ENCODE measurements around the gene APIP. TPM values are rescaled to one million over a fixed set of nuclear protein-coding genes. Genes with fewer than 3 reads are reported as not detected.

Gene APIP
- total RNA-seq, 1 donor from 2014 or later: 16.5 TPM

DNA sequence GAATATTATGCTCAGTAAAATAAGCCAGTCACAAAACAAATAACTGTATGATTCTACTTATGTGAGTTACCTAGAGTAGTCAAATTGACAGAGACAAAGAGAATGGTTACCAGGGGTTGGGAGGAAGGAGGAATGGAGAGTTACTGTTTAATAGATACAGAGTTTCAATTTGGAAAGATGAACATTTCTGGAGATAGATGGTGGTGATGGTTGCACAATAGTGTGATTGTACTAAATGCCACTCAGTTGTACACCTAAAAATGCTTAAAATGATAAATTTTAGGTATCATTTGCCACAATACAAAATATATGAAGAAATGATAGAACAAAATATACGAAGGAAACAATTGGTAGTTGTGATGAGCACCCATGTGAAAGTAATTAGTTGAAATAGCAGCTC lies 43.6 kb upstream of the APIP start:
- no peak overlapping the region for H3K4me3 ChIP-seq (ENCODE audit: low read depth, low read length)
- H3K27me3 ChIP-seq (ENCODE audit: control insufficient read depth, insufficient read depth, low read length): no peaks in the 10 kb centered on the region
- TF ChIP-seq, protein P1, sequence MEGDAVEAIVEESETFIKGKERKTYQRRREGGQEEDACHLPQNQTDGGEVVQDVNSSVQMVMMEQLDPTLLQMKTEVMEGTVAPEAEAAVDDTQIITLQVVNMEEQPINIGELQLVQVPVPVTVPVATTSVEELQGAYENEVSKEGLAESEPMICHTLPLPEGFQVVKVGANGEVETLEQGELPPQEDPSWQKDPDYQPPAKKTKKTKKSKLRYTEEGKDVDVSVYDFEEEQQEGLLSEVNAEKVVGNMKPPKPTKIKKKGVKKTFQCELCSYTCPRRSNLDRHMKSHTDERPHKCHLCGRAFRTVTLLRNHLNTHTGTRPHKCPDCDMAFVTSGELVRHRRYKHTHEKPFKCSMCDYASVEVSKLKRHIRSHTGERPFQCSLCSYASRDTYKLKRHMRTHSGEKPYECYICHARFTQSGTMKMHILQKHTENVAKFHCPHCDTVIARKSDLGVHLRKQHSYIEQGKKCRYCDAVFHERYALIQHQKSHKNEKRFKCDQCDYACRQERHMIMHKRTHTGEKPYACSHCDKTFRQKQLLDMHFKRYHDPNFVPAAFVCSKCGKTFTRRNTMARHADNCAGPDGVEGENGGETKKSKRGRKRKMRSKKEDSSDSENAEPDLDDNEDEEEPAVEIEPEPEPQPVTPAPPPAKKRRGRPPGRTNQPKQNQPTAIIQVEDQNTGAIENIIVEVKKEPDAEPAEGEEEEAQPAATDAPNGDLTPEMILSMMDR (IDR thresholded peaks at IDR 0.05; ENCODE audit: insufficient read depth, low read length, poor library complexity, severe bottlenecking): no peak
- no peak for DNase-seq (ENCODE audit: low read depth)
- no peaks in the 10 kb centered on the region for H3K36me3 ChIP-seq (ENCODE audit: control insufficient read depth, insufficient read depth, low read length)

DNA sequence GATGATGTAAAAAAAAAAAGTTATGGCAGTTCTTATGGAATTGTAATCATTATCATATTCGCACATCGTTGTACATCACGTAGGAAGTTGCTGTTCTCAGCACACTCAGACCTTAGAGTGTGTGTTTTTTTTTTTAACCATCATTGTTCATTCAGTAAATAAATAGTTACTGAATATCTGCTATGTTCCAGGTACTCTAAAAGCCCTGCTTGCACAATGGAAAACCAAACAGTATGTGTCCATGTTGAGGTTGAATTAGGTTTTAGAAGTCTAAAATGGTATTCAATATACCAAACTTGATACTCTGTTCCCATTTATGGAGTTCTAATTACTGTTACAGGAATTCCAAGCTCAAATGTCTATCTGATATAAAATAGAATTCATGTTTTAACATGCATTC lies 41.4 kb upstream of the APIP start:
- Histone ChIP-seq H3K4me3 (ENCODE audit: low read depth, low read length) (no peak overlapping the region), H3K27me3 (ENCODE audit: control insufficient read depth, insufficient read depth, low read length) (no peaks in the 10 kb centered on the region), H3K36me3 (ENCODE audit: control insufficient read depth, insufficient read depth, low read length) (no peaks in the 10 kb centered on the region)
- DNase-seq (ENCODE audit: low read depth): no peak
- TF ChIP-seq, protein P1 (IDR thresholded peaks at IDR 0.05; ENCODE audit: insufficient read depth, low read length, poor library complexity, severe bottlenecking): no peak

DNA sequence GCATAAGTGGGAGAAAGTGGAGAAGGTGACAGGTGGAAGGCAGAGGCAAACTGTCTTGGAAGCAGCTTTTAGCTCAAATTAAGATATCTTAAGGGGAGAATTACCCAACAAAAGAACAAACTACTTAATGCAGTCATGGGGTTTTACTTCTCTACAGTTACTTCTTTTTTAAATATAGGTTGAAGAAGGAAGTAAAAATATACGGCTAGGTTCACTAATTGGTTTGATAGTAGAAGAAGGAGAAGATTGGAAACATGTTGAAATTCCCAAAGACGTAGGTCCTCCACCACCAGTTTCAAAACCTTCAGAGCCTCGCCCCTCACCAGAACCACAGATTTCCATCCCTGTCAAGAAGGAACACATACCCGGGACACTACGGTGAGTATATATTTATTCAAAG lies 41.0 kb upstream of the APIP start:
- Histone ChIP-seq H3K4me3 (ENCODE audit: low read depth, low read length) (no peak overlapping the region), H3K36me3 (ENCODE audit: control insufficient read depth, insufficient read depth, low read length) (no peaks in the 10 kb centered on the region), H3K27me3 (ENCODE audit: control insufficient read depth, insufficient read depth, low read length) (no peaks in the 10 kb centered on the region)
- DNase-seq (ENCODE audit: low read depth): no peak
- TF ChIP-seq, protein P1 (IDR thresholded peaks at IDR 0.05; ENCODE audit: insufficient read depth, low read length, poor library complexity, severe bottlenecking): no peak

DNA sequence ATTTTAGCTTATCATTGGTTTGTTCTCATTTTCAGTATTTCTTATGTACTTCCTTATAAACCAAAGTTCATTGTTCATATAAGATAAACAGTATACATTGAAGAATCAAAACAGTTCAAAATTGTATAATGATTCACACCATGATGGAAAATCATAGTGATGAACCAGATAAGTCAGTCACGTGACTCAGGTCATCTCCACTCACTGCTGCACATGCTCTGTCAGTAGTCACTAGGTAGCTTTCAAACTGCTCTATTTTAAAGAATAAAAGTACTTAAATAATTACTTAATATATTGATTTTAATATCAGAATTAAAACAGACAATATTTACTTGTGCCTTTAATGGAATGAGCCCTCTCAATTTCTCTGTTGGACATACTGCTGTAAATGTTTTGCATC lies 37.8 kb upstream of the APIP start:
- no peak overlapping the region for H3K4me3 ChIP-seq (ENCODE audit: low read depth, low read length)
- TF ChIP-seq, protein P1 (IDR thresholded peaks at IDR 0.05; ENCODE audit: insufficient read depth, low read length, poor library complexity, severe bottlenecking): no peak
- no peak for DNase-seq (ENCODE audit: low read depth)
- no peaks in the 10 kb centered on the region for H3K27me3 ChIP-seq (ENCODE audit: control insufficient read depth, insufficient read depth, low read length)
- H3K36me3 ChIP-seq (ENCODE audit: control insufficient read depth, insufficient read depth, low read length): no peaks in the 10 kb centered on the region

DNA sequence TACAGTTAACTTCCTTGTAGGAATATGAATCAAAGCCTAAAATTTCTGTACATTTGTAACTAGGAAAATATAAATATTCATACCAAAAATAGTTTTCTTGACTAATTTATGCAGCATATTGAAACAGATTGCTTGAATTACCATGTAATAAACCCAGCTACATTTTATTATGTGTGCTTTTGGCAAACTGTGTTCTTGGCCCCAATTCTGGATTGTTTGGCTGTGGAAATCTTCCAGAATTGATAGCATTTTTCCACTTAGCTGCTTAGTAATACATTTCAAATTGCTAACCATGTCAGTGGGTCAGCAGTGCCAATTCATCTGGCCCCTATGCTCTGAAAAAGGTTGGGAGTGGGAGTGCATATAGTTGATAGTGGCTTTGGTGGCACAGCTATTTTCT lies 32.5 kb upstream of the APIP start:
- no peaks in the 10 kb centered on the region for H3K27me3 ChIP-seq (ENCODE audit: control insufficient read depth, insufficient read depth, low read length)
- TF ChIP-seq, protein P1 (IDR thresholded peaks at IDR 0.05; ENCODE audit: insufficient read depth, low read length, poor library complexity, severe bottlenecking): no peak
- DNase-seq (ENCODE audit: low read depth): no peak
- H3K4me3 ChIP-seq (ENCODE audit: low read depth, low read length): no peak overlapping the region
- H3K36me3 ChIP-seq (ENCODE audit: control insufficient read depth, insufficient read depth, low read length): no peaks in the 10 kb centered on the region

DNA sequence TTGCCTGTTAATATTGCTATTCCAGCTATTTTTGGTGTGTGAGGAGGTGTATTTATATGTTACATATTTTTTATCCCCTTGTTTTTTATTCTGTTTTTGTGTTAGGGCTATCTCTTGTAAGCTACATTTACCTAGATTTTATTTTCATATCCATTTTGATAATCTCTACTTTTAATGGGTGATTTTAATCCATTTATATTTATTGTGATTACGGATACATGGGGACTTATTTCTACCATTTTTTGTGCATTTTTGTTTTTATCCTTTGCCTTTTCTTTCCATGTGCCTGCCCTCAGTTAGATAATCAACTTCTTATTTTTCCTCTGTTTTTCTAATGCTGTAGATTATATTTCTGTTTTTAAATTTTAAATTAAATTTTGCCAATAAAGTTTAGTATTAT lies 28.5 kb upstream of the APIP start:
- Histone ChIP-seq H3K27me3 (ENCODE audit: control insufficient read depth, insufficient read depth, low read length) (no peaks in the 10 kb centered on the region), H3K36me3 (ENCODE audit: control insufficient read depth, insufficient read depth, low read length) (no peaks in the 10 kb centered on the region), H3K4me3 (ENCODE audit: low read depth, low read length) (no peak overlapping the region)
- no peak for DNase-seq (ENCODE audit: low read depth)
- TF ChIP-seq, protein P1 (IDR thresholded peaks at IDR 0.05; ENCODE audit: insufficient read depth, low read length, poor library complexity, severe bottlenecking): no peak

Data from kidney epithelial cell (primary cell).